ENCODE results near the gene OR10A6. TPM values are rescaled to one million over a fixed set of nuclear protein-coding genes. Genes with fewer than 3 reads are reported as not detected.

The OR10A6 gene
- polyA plus RNA-seq, 1 experiment = 0.05 TPM

GRCh38 chr11:7964873-7965272 is 33.8 kb upstream of the OR10A6 start:
- ChIA-PET POLR2A (interaction anchor here (1.1 to 2.3 kb wide), 2 partner anchors 13 to 22 kb away, joined by 5 to 24 read pairs; partner anchors contain the start of gene EIF3F), CTCF (interaction anchor here (1.3 to 3.4 kb wide), 6 partner anchors 22 to 134 kb away, joined by 4 to 27 read pairs (median 6); partner anchors contain the start of gene EIF3F)
- Histone ChIP-seq H3K9me3 (ENCODE audit: control insufficient read depth, insufficient read depth, low read length) (peaks cover 12% of the 10 kb centered on the region), H3K27ac (ENCODE audit: low read depth, low read length) (peak overlapping the region; percentile 98), H3K27me3 (ENCODE audit: control insufficient read depth, insufficient read depth, low read length) (no peaks in the 10 kb centered on the region), H3K4me3 (ENCODE audit: low read depth, low read length) (peak overlapping the region; percentile 17; the same call in 1 of the 2 replicates)
- TF ChIP-seq, protein P1, sequence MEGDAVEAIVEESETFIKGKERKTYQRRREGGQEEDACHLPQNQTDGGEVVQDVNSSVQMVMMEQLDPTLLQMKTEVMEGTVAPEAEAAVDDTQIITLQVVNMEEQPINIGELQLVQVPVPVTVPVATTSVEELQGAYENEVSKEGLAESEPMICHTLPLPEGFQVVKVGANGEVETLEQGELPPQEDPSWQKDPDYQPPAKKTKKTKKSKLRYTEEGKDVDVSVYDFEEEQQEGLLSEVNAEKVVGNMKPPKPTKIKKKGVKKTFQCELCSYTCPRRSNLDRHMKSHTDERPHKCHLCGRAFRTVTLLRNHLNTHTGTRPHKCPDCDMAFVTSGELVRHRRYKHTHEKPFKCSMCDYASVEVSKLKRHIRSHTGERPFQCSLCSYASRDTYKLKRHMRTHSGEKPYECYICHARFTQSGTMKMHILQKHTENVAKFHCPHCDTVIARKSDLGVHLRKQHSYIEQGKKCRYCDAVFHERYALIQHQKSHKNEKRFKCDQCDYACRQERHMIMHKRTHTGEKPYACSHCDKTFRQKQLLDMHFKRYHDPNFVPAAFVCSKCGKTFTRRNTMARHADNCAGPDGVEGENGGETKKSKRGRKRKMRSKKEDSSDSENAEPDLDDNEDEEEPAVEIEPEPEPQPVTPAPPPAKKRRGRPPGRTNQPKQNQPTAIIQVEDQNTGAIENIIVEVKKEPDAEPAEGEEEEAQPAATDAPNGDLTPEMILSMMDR (IDR thresholded peaks at IDR 0.05; ENCODE audit: low read depth, low read length) = no peak
- peak; percentile 59 for DNase-seq (ENCODE audit: low read depth, low spot score)

DNA sequence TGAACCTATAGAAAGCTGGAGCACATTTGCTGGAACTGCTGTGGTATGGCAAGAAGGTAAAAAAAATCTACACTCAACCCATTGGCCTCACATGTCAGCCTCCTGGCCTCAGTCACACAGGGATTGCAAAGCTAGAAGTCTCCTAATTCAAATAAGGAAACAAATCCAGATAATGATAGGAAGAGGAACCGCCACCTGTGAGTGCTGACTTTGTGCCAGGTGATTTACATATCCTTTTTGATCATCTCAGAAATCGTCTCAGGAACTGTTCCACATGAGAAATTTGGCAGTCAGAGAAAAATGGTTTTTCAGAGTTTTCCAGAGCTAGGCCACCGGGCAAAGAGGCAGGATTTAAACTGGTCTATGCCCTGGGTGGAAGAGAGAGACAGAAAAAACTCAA is 33.2 kb upstream of the OR10A6 start:
- no peak overlapping the region for H3K4me3 ChIP-seq (ENCODE audit: low read depth, low read length)
- H3K9me3 ChIP-seq (ENCODE audit: control insufficient read depth, insufficient read depth, low read length) = peaks cover 12% of the 10 kb centered on the region
- ChIA-PET CTCF (interaction anchor here (1.3 to 3.4 kb wide), 6 partner anchors 22 to 135 kb away, joined by 4 to 27 read pairs (median 6); partner anchors contain the start of gene EIF3F), POLR2A (interaction anchor here (1.1 to 2.3 kb wide), 2 partner anchors 13 to 23 kb away, joined by 5 to 24 read pairs; partner anchors contain the start of gene EIF3F)
- H3K27me3 ChIP-seq (ENCODE audit: control insufficient read depth, insufficient read depth, low read length) = no peaks in the 10 kb centered on the region
- DNase-seq (ENCODE audit: low read depth, low spot score) = no peak
- TF ChIP-seq, protein P1 (IDR thresholded peaks at IDR 0.05; ENCODE audit: low read depth, low read length) = no peak
- peak overlapping the region; percentile 98 for H3K27ac ChIP-seq (ENCODE audit: low read depth, low read length)

- POLR2A ChIA-PET = no interaction called here
Observed at GRCh38 chr11:7955191-7955590, 24.1 kb upstream of the OR10A6 start.

GRCh38 chr11:7949934-7950333 is 18.9 kb upstream of the OR10A6 start:
- POLR2A ChIA-PET = no interaction called here
- H3K27ac ChIP-seq (ENCODE audit: low read depth, low read length) = no peak overlapping the region
- peaks cover under 1% of the 10 kb centered on the region; the same call in 1 of the 2 replicates for H3K9me3 ChIP-seq (ENCODE audit: control insufficient read depth, insufficient read depth, low read length)
- no peaks in the 10 kb centered on the region for H3K27me3 ChIP-seq (ENCODE audit: control insufficient read depth, insufficient read depth, low read length)
- H3K4me3 ChIP-seq (ENCODE audit: low read depth, low read length) = no peak overlapping the region
- CTCF ChIA-PET = interaction anchor here (1.2 to 2.0 kb wide), 2 partner anchors 37 to 56 kb away, joined by 4 to 10 read pairs; partner anchors contain the start of gene EIF3F
- DNase-seq (ENCODE audit: low read depth, low spot score) = no peak
- TF ChIP-seq, protein P1 (IDR thresholded peaks at IDR 0.05; ENCODE audit: low read depth, low read length) = no peak

More at GRCh38 chr11:7955191-7955590, 24.1 kb upstream of the OR10A6 start:
- TF ChIP-seq, protein P1 (IDR thresholded peaks at IDR 0.05; ENCODE audit: low read depth, low read length) = no peak
- CTCF ChIA-PET = no interaction called here
- Histone ChIP-seq H3K4me3 (ENCODE audit: low read depth, low read length) (no peak overlapping the region), H3K9me3 (ENCODE audit: control insufficient read depth, insufficient read depth, low read length) (no peaks in the 10 kb centered on the region; the same call in 1 of the 2 replicates), H3K27ac (ENCODE audit: low read depth, low read length) (no peak overlapping the region), H3K27me3 (ENCODE audit: control insufficient read depth, insufficient read depth, low read length) (no peaks in the 10 kb centered on the region)
- no peak for DNase-seq (ENCODE audit: low read depth, low spot score)

DNA sequence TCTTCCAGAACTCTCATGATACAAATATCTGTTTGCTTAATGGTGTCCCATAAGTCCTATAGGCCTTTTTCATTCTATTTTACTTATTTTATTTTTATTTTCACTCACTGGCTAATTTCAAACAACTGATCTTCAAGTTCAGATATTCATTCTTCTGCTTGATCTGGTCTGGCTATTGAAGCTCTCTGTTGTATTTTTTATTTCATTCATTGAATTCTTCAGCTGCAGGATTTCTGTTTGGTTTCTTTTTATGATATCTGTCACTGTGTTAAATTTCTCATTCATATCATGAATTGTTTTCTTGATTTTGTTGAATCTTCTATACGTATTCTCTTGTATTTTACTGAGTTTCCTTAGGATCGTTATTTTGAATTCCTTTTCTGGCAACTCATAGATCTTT is 13.1 kb upstream of the OR10A6 start:
- ChIA-PET POLR2A (no interaction called here), CTCF (interaction anchor here (1.2 kb wide), 1 partner anchor 43 kb away, joined by 5 read pairs; the partner anchor contains the start of gene EIF3F)
- TF ChIP-seq, protein P1 (IDR thresholded peaks at IDR 0.05; ENCODE audit: low read depth, low read length) = no peak
- Histone ChIP-seq H3K27ac (ENCODE audit: low read depth, low read length) (no peak overlapping the region), H3K9me3 (ENCODE audit: control insufficient read depth, insufficient read depth, low read length) (peaks cover 4% of the 10 kb centered on the region; the same call in 1 of the 2 replicates), H3K27me3 (ENCODE audit: control insufficient read depth, insufficient read depth, low read length) (no peaks in the 10 kb centered on the region), H3K4me3 (ENCODE audit: low read depth, low read length) (no peak overlapping the region)
- no peak for DNase-seq (ENCODE audit: low read depth, low spot score)

All from AG04450 (cell line).